ENCODE data around the gene UBR2. TPM values are rescaled to one million over a fixed set of nuclear protein-coding genes. Genes with fewer than 3 reads are reported as not detected.
"Not testable (repeated sequence)": the region's sequence is repeated elsewhere in the genome, so short reads cannot be mapped to it uniquely, and the experiment has no call there.

The UBR2 gene
- total RNA-seq, 1 experiment from 2014 or later = 21.7 TPM

- Histone ChIP-seq H3K4me3 (ENCODE audit: low read depth, low read length) (no peak overlapping the region), H3K9me3 (no peaks in the 10 kb centered on the region), H3K27me3 (replicated peaks; ENCODE audit: control insufficient read depth, insufficient read depth, low read length) (no peaks in the 10 kb centered on the region), H3K36me3 (ENCODE audit: control insufficient read depth, insufficient read depth, low read length) (no peaks in the 10 kb centered on the region), H3K4me1 (peaks cover 5% of the 10 kb centered on the region)
- H3K27ac Mint-ChIP-seq (ENCODE audit: unreplicated experiment) = no peak overlapping the region
- DNase-seq = peak; percentile 10 to 58
- no peaks in the 10 kb centered on the region for H3K4me1 Mint-ChIP-seq (ENCODE audit: low read depth, unreplicated experiment)
- no peak for TF ChIP-seq CTCF (IDR thresholded peaks at IDR 0.05; ENCODE audit: insufficient read depth in 1 of 2, low read depth in 1 of 2, low read length in 1 of 2, severe bottlenecking in 1 of 2, unreplicated experiment in 1 of 2)
- intact Hi-C loops (cut with micrococcal nuclease; ENCODE audit: unreplicated experiment) = no loop called here
- no peaks in the 10 kb centered on the region for H3K36me3 Mint-ChIP-seq (ENCODE audit: insufficient read depth, unreplicated experiment)
- BruUV-seq (replicated peaks) = no TSS peak
- no peaks in the 10 kb centered on the region for H3K9me3 Mint-ChIP-seq (ENCODE audit: unreplicated experiment)
- CTCF ChIA-PET = interaction anchor here (0.9 kb wide), 1 partner anchor 9 kb away, joined by 3 read pairs; no protein-coding TSS in a partner anchor
- POLR2A ChIA-PET = no interaction called here
- no peak overlapping the region for H3K4me3 Mint-ChIP-seq (ENCODE audit: unreplicated experiment)
- H3K27me3 Mint-ChIP-seq (ENCODE audit: insufficient read depth, unreplicated experiment) = no peaks in the 10 kb centered on the region
Measured at GRCh38 chr6:42556462-42556861, 7.4 kb upstream of the UBR2 start.

- H3K9me3 ChIP-seq; POLR2A ChIA-PET; H3K36me3 Mint-ChIP-seq (ENCODE audit: insufficient read depth, unreplicated experiment); H3K27me3 Mint-ChIP-seq (ENCODE audit: insufficient read depth, unreplicated experiment); intact Hi-C loops (cut with micrococcal nuclease; ENCODE audit: unreplicated experiment); H3K4me1 Mint-ChIP-seq (ENCODE audit: low read depth, unreplicated experiment); H3K9me3 Mint-ChIP-seq (ENCODE audit: unreplicated experiment); H3K4me1 ChIP-seq; CTCF ChIA-PET; H3K4me3 Mint-ChIP-seq (ENCODE audit: unreplicated experiment); H3K27me3 ChIP-seq (replicated peaks; ENCODE audit: control insufficient read depth, insufficient read depth, low read length); BruUV-seq (replicated peaks); DNase-seq; H3K4me3 ChIP-seq (ENCODE audit: low read depth, low read length); H3K36me3 ChIP-seq (ENCODE audit: control insufficient read depth, insufficient read depth, low read length); H3K27ac Mint-ChIP-seq (ENCODE audit: unreplicated experiment): not testable (repeated sequence)
Measured at GRCh38 chr6:42559276-42559675, 4.6 kb upstream of the UBR2 start.

- no peak for DNase-seq
- Mint-ChIP-seq H3K4me1 (ENCODE audit: low read depth, unreplicated experiment) (peaks cover 16% of the 10 kb centered on the region), H3K36me3 (ENCODE audit: insufficient read depth, unreplicated experiment) (peaks cover 6% of the 10 kb centered on the region), H3K4me3 (ENCODE audit: unreplicated experiment) (no peak overlapping the region), H3K27me3 (ENCODE audit: insufficient read depth, unreplicated experiment) (no peaks in the 10 kb centered on the region), H3K27ac (ENCODE audit: unreplicated experiment) (no peak overlapping the region), H3K9me3 (ENCODE audit: unreplicated experiment) (no peaks in the 10 kb centered on the region)
- Histone ChIP-seq H3K9me3 (no peaks in the 10 kb centered on the region), H3K36me3 (ENCODE audit: control insufficient read depth, insufficient read depth, low read length) (no peaks in the 10 kb centered on the region), H3K27me3 (replicated peaks; ENCODE audit: control insufficient read depth, insufficient read depth, low read length) (no peaks in the 10 kb centered on the region), H3K4me3 (ENCODE audit: low read depth, low read length) (no peak overlapping the region), H3K4me1 (no peaks in the 10 kb centered on the region)
- intact Hi-C loops (cut with micrococcal nuclease; ENCODE audit: unreplicated experiment) = loop anchor here (5.0 to 10.0 kb wide), 2 partner anchors 183 to 315 kb away; partner anchors contain the start of genes RPL7L1 and TBCC
- POLR2A ChIA-PET = no interaction called here
- CTCF ChIA-PET = interaction anchor here (1.8 kb wide), 1 partner anchor 14 kb away, joined by 8 read pairs; no protein-coding TSS in a partner anchor
- TF ChIP-seq CTCF (IDR thresholded peaks at IDR 0.05; ENCODE audit: insufficient read depth in 1 of 2, low read depth in 1 of 2, low read length in 1 of 2, severe bottlenecking in 1 of 2, unreplicated experiment in 1 of 2) = no peak
- BruUV-seq (replicated peaks) = no TSS peak
Measured at GRCh38 chr6:42561986-42562385, 1.8 kb upstream of the UBR2 start.
